Endothelial cell of umbilical vein (primary cell): Measurements from ENCODE around the gene AGAP9. TPM values are rescaled to one million over a fixed set of nuclear protein-coding genes. Genes with fewer than 3 reads are reported as not detected.
"Not testable (repeated sequence)": the region's sequence is repeated elsewhere in the genome, so short reads cannot be mapped to it uniquely, and the experiment has no call there.

Experiments
- BruUV-seq: library from RNA; stranded (reverse); fragments of 400-500 nt; replicated peaks from 2 replicates; lab custom pipeline; 2021; lab: Mats Ljungman, UMichigan
- CTCF ChIA-PET: fragments of 300-600, 350-600 bp; sonication (Branson Sonifier 250); formaldehyde crosslinking; loops from one replicate; lab custom pipeline; 2021; ENCODE audit warnings: antibody characterized with exemption, inconsistent platforms; lab: Charles Lee
- POLR2A ChIA-PET: fragments of 300-600, 350-600 bp; sonication (Branson Sonifier 250); formaldehyde crosslinking; loops from one replicate; lab custom pipeline; 2021; ENCODE audit warnings: antibody characterized with exemption, inconsistent platforms; lab: Charles Lee
- DNase-seq: peaks from one replicate; pipeline ENCODE4 v3.0.0-alpha.2; 2011; ENCODE audit warnings: low read depth, low spot score
- FAIRE-seq: peaks from 2 replicates; lab custom pipeline; 2011; peaks lifted over from hg19 to GRCh38; lab: Jason Lieb, UNC
- H2AFZ ChIP-seq: 2 replicates; pipeline ENCODE4 v1.6.0; 2012; ENCODE audit warnings: low read depth, low read length, control low read depth, inconsistent platforms
- H3K27ac ChIP-seq: 2 replicates; pipeline ENCODE4 v1.5.1; 2011; ENCODE audit warnings: low read depth, mild to moderate bottlenecking, control low read depth, low read length, moderate library complexity; ENCODE audit not compliant: insufficient read depth
- H3K27me3 ChIP-seq, 2 experiments: 2 replicates each; pipeline versions ENCODE4 v1.6.0 to v1.6.1; 2011; ENCODE audit warnings: low read length in 2 of 2, mixed read lengths in 1 of 2; ENCODE audit not compliant: control insufficient read depth in 2 of 2, insufficient read depth in 2 of 2
- H3K36me3 ChIP-seq, 2 experiments: 2 replicates in 1 of 2; 3 replicates in 1 of 2; pipeline ENCODE4 v1.5.1; 2011; ENCODE audit warnings: low read length in 2 of 2, mild to moderate bottlenecking in 1 of 2, moderate library complexity in 1 of 2; ENCODE audit not compliant: control insufficient read depth in 2 of 2, insufficient read depth in 2 of 2; ENCODE audit errors: extremely low read depth in 1 of 2
- H3K4me1 ChIP-seq: 3 replicates; pipeline ENCODE4 v1.5.1; 2011; ENCODE audit warnings: mild to moderate bottlenecking, low read length; ENCODE audit not compliant: control insufficient read depth, insufficient read depth; ENCODE audit errors: extremely low read depth
- H3K4me2 ChIP-seq: 2 replicates; pipeline ENCODE4 v1.6.1; 2011; ENCODE audit warnings: low read length, control low read depth, mixed read lengths; ENCODE audit not compliant: insufficient read depth
- H3K4me3 ChIP-seq, 3 experiments: fragments of 200-600 bp in 1 of 3; sonication (generic), shearing (Covaris generic) in 1 of 3; replicated peaks in 1 of 3; 2 replicates each; pipeline ENCODE4 v1.5.1; 2011 to 2016; ENCODE audit warnings: control low read depth in 3 of 3, low read length in 3 of 3, mild to moderate bottlenecking in 2 of 3, inconsistent platforms in 1 of 3, low read depth in 1 of 3, moderate library complexity in 1 of 3; ENCODE audit not compliant: insufficient read depth in 1 of 3
- H3K79me2 ChIP-seq: 2 replicates; pipeline ENCODE4 v1.6.0; 2012; ENCODE audit warnings: low read length, inconsistent platforms; ENCODE audit not compliant: control insufficient read depth, insufficient read depth
- H3K9ac ChIP-seq: replicated peaks from 2 replicates; pipeline ENCODE3; 2011; ENCODE audit warnings: low read length, control low read depth; ENCODE audit not compliant: insufficient read depth; ENCODE audit errors: extremely low read depth
- H3K9me1 ChIP-seq: replicated peaks from 3 replicates; pipeline ENCODE4 v1.6.0; 2011; ENCODE audit warnings: mild to moderate bottlenecking, low read length; ENCODE audit not compliant: control insufficient read depth, insufficient read depth; ENCODE audit errors: extremely low read depth
- H3K9me3 ChIP-seq: replicated peaks from 2 replicates; pipeline ENCODE4 v1.5.1; 2012; ENCODE audit warnings: low read length, inconsistent platforms; ENCODE audit not compliant: control insufficient read depth, insufficient read depth
- H4K20me1 ChIP-seq: replicated peaks from 2 replicates; pipeline ENCODE3; 2011; ENCODE audit warnings: mild to moderate bottlenecking, low read length; ENCODE audit not compliant: control insufficient read depth, insufficient read depth; ENCODE audit errors: extremely low read depth
- dilution Hi-C: fragments of 300-500 bp; cut with MboI; formaldehyde crosslinking; loops from one replicate; pipeline ENCODE4 v1.15.0; 2019; ENCODE audit warnings: low sequenced_read_pairs; ENCODE audit not compliant: extremely low pct_ligation_motif_present
- intact Hi-C: fragments of 100-400 bp; cut with micrococcal nuclease; formaldehyde crosslinking; loops from one replicate; pipeline ENCODE4 v1.10.0; 2022
- polyA plus RNA-seq, 4 experiments: library from polyadenylated mRNA; depleted of rRNA in 3 of 4; stranded (reverse) in 3 of 4; unstranded in 1 of 4; fragments of >200 nt; gene quantifications; 2 replicates each; pipeline versions ENCODE4 v1.2.1 to v1.2.3, GENCODE V29; 2011 to 2012; ENCODE audit warnings: missing spikeins in 1 of 4
- total RNA-seq: library from RNA; stranded (reverse); gene quantifications from 2 replicates; pipeline ENCODE4 v1.2.3, GENCODE V29; 2021

AGAP9 gene
- total and polyA plus RNA-seq, 2 donors (not counting 3 experiments of a cell fraction or from before 2014, with no cell fraction given) = 9.9 to 14.4 TPM

GRCh38 chr10:47560452-47560851, 37.0 kb upstream of the AGAP9 start:
- H3K79me2 ChIP-seq, H3K27me3 ChIP-seq, H3K4me3 ChIP-seq, H3K9me1 ChIP-seq, H3K9me3 ChIP-seq, H3K9ac ChIP-seq, H2AFZ ChIP-seq, POLR2A ChIA-PET, H3K4me2 ChIP-seq, intact Hi-C loops, DNase-seq, CTCF ChIA-PET, dilution Hi-C loops, H3K27ac ChIP-seq, BruUV-seq, H3K36me3 ChIP-seq, FAIRE-seq, H3K4me1 ChIP-seq, H4K20me1 ChIP-seq: not testable (repeated sequence)

GRCh38 chr10:47559718-47560308, 36.4 kb upstream of the AGAP9 start:
- POLR2A ChIA-PET, H3K27ac ChIP-seq, intact Hi-C loops: not testable (repeated sequence)

GRCh38 chr10:47558109-47558508, 34.7 kb upstream of the AGAP9 start:
- FAIRE-seq, BruUV-seq, H3K9me3 ChIP-seq, H3K9ac ChIP-seq, POLR2A ChIA-PET, H4K20me1 ChIP-seq, H3K27me3 ChIP-seq, H3K36me3 ChIP-seq, H3K4me1 ChIP-seq, H3K79me2 ChIP-seq, dilution Hi-C loops, H3K4me2 ChIP-seq, intact Hi-C loops, H3K9me1 ChIP-seq, CTCF ChIA-PET, H3K4me3 ChIP-seq, H3K27ac ChIP-seq: not testable (repeated sequence)
- peak overlapping the region; percentile 44 for H2AFZ ChIP-seq
- DNase-seq = peak; percentile 17

More at GRCh38 chr10:47559718-47560308, 36.4 kb upstream of the AGAP9 start:
- H3K4me2 ChIP-seq, CTCF ChIA-PET, H2AFZ ChIP-seq, H3K27me3 ChIP-seq, dilution Hi-C loops, H3K9me3 ChIP-seq, H3K36me3 ChIP-seq, BruUV-seq, FAIRE-seq, H3K4me3 ChIP-seq, H4K20me1 ChIP-seq, H3K79me2 ChIP-seq, H3K9me1 ChIP-seq, H3K4me1 ChIP-seq, H3K9ac ChIP-seq, DNase-seq: not testable (repeated sequence)

GRCh38 chr10:47557616-47558015, 34.2 kb upstream of the AGAP9 start:
- H2AFZ ChIP-seq, BruUV-seq, CTCF ChIA-PET, H3K4me2 ChIP-seq, H3K9me1 ChIP-seq, H3K27ac ChIP-seq, H3K9me3 ChIP-seq, FAIRE-seq, POLR2A ChIA-PET, H4K20me1 ChIP-seq, H3K4me1 ChIP-seq, H3K27me3 ChIP-seq, intact Hi-C loops, H3K79me2 ChIP-seq, H3K9ac ChIP-seq, DNase-seq, H3K4me3 ChIP-seq, dilution Hi-C loops, H3K36me3 ChIP-seq: not testable (repeated sequence)
